Tibial artery (tissue), 4 donors: ENCODE measurements around the gene TRMO.

Experiments used
- DNase-seq, 2 donors: peaks; one replicate each; pipeline ENCODE4 v3.0.0-alpha.2; 2019
- H3K27ac ChIP-seq, 2 donors: fragments of 200-600 bp; sonication (generic) in 1 of 2; 1 replicate in 1 of 2; 2 replicates in 1 of 2; pipeline ENCODE4 v1.5.1; 2018 to 2019; ENCODE audit warnings: mild to moderate bottlenecking in 1 of 2
- H3K27me3 ChIP-seq, 2 donors: fragments of 200-600 bp; sonication (generic) in 1 of 2; one replicate each; pipeline versions ENCODE4 v1.5.1 to v1.6.0; 2016 to 2019
- H3K36me3 ChIP-seq, 3 donors: fragments of 200-600 bp; sonication (generic) in 2 of 3; one replicate each; pipeline ENCODE4 v1.5.1; 2016 to 2019; ENCODE audit warnings: mild to moderate bottlenecking in 2 of 3
- H3K4me1 ChIP-seq, 4 donors: fragments of 200-600 bp; sonication (generic) in 2 of 4; 1 replicate in 3 of 4; 2 replicates in 1 of 4; pipeline ENCODE4 v1.5.1; 2016 to 2019
- H3K4me3 ChIP-seq, 2 donors: fragments of 200-600 bp; sonication (generic) in 1 of 2; 1 replicate in 1 of 2; 2 replicates in 1 of 2; pipeline ENCODE4 v1.5.1; 2018 to 2019; ENCODE audit warnings: mild to moderate bottlenecking in 2 of 2
- H3K9me3 ChIP-seq, 3 donors: fragments of 200-600 bp; sonication (generic) in 1 of 3; one replicate each; pipeline ENCODE4 v1.5.1; 2016 to 2019
- CTCF ChIP-seq, 2 experiments: fragments of 200-600 bp in 1 of 2; fragments of 450-650 bp in 1 of 2; IDR thresholded peaks; one replicate each; pipeline ENCODE4 v1.5.1; 2017 to 2019; ENCODE audit warnings: antibody characterized with exemption in 2 of 2, mild to moderate bottlenecking in 1 of 2, moderate library complexity in 1 of 2
- intact Hi-C: fragments of 100-400 bp; cut with DNase I; formaldehyde crosslinking; loops from one replicate; pipeline ENCODE4 v1.15.0; 2023; ENCODE audit warnings: low total_unique reads

Gene TRMO

GRCh38 chr9:97918611-97919010 is 3.7 kb downstream of the TRMO start:
- DNase-seq: no peak
- Histone ChIP-seq H3K4me3 (no peak overlapping the region), H3K27me3 (no peaks in the 10 kb centered on the region), H3K9me3 (no peaks in the 10 kb centered on the region), H3K27ac (no peak overlapping the region), H3K36me3 (peaks cover under 1 to 21% (median 12%) of the 10 kb centered on the region in 3 donors), H3K4me1 (peaks cover 0 to 22% (median 10%) of the 10 kb centered on the region in 4 donors)
- intact Hi-C loops: no loop called here
- TF ChIP-seq CTCF (IDR thresholded peaks at IDR 0.05): no peak

GRCh38 chr9:97911970-97912369 is 10.3 kb downstream of the TRMO start:
- Histone ChIP-seq H3K4me3 (no peak overlapping the region), H3K27ac (no peak overlapping the region), H3K9me3 (no peaks in the 10 kb centered on the region), H3K36me3 (peaks cover 20 to 85% (median 62%) of the 10 kb centered on the region in 3 donors), H3K27me3 (no peaks in the 10 kb centered on the region), H3K4me1 (no peaks in the 10 kb centered on the region)
- intact Hi-C loops: no loop called here
- no peak for TF ChIP-seq CTCF (IDR thresholded peaks at IDR 0.05)
- DNase-seq: no peak

GRCh38 chr9:97911528-97911927 is 10.8 kb downstream of the TRMO start:
- intact Hi-C loops: no loop called here
- H3K36me3 ChIP-seq: peaks cover 20 to 86% (median 62%) of the 10 kb centered on the region in 3 donors

GRCh38 chr9:97910357-97910756 is 11.9 kb downstream of the TRMO start:
- H3K27ac ChIP-seq: no peak overlapping the region
- no peak for TF ChIP-seq CTCF (IDR thresholded peaks at IDR 0.05)
- intact Hi-C loops: no loop called here
- no peaks in the 10 kb centered on the region for H3K27me3 ChIP-seq
- no peaks in the 10 kb centered on the region for H3K9me3 ChIP-seq
- H3K4me1 ChIP-seq: no peaks in the 10 kb centered on the region
- H3K36me3 ChIP-seq: peaks cover 20 to 81% (median 55%) of the 10 kb centered on the region in 3 donors
- no peak for DNase-seq
- H3K4me3 ChIP-seq: no peak overlapping the region

More at GRCh38 chr9:97911528-97911927, 10.8 kb downstream of the TRMO start:
- no peak for TF ChIP-seq CTCF (IDR thresholded peaks at IDR 0.05)
- Histone ChIP-seq H3K27ac (no peak overlapping the region), H3K4me3 (no peak overlapping the region), H3K27me3 (no peaks in the 10 kb centered on the region), H3K4me1 (no peaks in the 10 kb centered on the region), H3K9me3 (no peaks in the 10 kb centered on the region)
- DNase-seq: no peak

- Histone ChIP-seq H3K27me3 (no peaks in the 10 kb centered on the region), H3K36me3 (peaks cover 20 to 82% (median 60%) of the 10 kb centered on the region in 3 donors), H3K4me1 (no peaks in the 10 kb centered on the region), H3K9me3 (no peaks in the 10 kb centered on the region), H3K4me3 (no peak overlapping the region), H3K27ac (no peak overlapping the region)
- intact Hi-C loops: no loop called here
- TF ChIP-seq CTCF (IDR thresholded peaks at IDR 0.05): no peak
- no peak for DNase-seq
These were observed 13.6 kb downstream of the TRMO start for GRCh38 chr9:97908705-97909104.

GRCh38 chr9:97907632-97908031 is 14.7 kb downstream of the TRMO start:
- H3K36me3 ChIP-seq: peaks cover 15 to 77% (median 51%) of the 10 kb centered on the region in 3 donors
- no peak for TF ChIP-seq CTCF (IDR thresholded peaks at IDR 0.05)
- no peaks in the 10 kb centered on the region for H3K4me1 ChIP-seq
- no peak for DNase-seq
- no peaks in the 10 kb centered on the region for H3K9me3 ChIP-seq
- no peak overlapping the region for H3K4me3 ChIP-seq
- intact Hi-C loops: no loop called here
- H3K27me3 ChIP-seq: no peaks in the 10 kb centered on the region
- H3K27ac ChIP-seq: no peak overlapping the region
